ENCODE results near the gene TRPV4. TPM values are rescaled to one million over a fixed set of nuclear protein-coding genes. Genes with fewer than 3 reads are reported as not detected.

Gene TRPV4
- total RNA-seq, 2 experiments from 2014 or later: not detected

- intact Hi-C loops (cut with DNase I, micrococcal nuclease): no loop called here
- Mint-ChIP-seq H3K27me3 (no peaks in the 10 kb centered on the region), H3K36me3 (ENCODE audit: low read depth) (no peaks in the 10 kb centered on the region), H3K4me1 (ENCODE audit: low read depth) (no peaks in the 10 kb centered on the region), H3K4me3 (no peak overlapping the region), H3K9me3 (no peaks in the 10 kb centered on the region), H3K27ac (no peak overlapping the region)
- TF ChIP-seq CTCF (IDR thresholded peaks at IDR 0.05): no peak
- Histone ChIP-seq H3K4me1 (ENCODE audit: insufficient read depth, low read length) (no peaks in the 10 kb centered on the region), H3K9me3 (ENCODE audit: control insufficient read depth in 1 of 2, insufficient read depth in 1 of 2, low read length in 2 of 2) (peaks cover 0 to 12% of the 10 kb centered on the region in 2 experiments), H3K36me3 (ENCODE audit: insufficient read depth, low read length) (no peaks in the 10 kb centered on the region), H3K27me3 (ENCODE audit: control insufficient read depth in 1 of 2, insufficient read depth in 2 of 2, low read length in 2 of 2) (no peaks in the 10 kb centered on the region), H3K27ac (ENCODE audit: low read depth in 1 of 2, low read length in 2 of 2) (no peak overlapping the region), H3K4me3 (ENCODE audit: low read length) (no peak overlapping the region)
- CTCF ChIA-PET: interaction anchor here (1.3 kb wide), 1 partner anchor 9 kb away, joined by 3 read pairs; no protein-coding TSS in a partner anchor
- no peak for ATAC-seq (ENCODE audit: poor library complexity)
- DNase-seq: peak in 1 of 14 experiments; percentile 28
- POLR2A ChIA-PET: no interaction called here
These were observed 66.9 kb downstream of the TRPV4 start for GRCh38 chr12:109766251-109766778.

GRCh38 chr12:109765446-109765810, 67.8 kb downstream of the TRPV4 start:
- no peaks in the 10 kb centered on the region for H3K27me3 ChIP-seq (ENCODE audit: control insufficient read depth in 1 of 2, insufficient read depth in 2 of 2, low read length in 2 of 2)
- no peak overlapping the region for H3K27ac Mint-ChIP-seq
- no peaks in the 10 kb centered on the region for H3K36me3 Mint-ChIP-seq (ENCODE audit: low read depth)
- ChIA-PET CTCF (interaction anchor here (1.1 kb wide), 1 partner anchor 10 kb away, joined by 3 read pairs; no protein-coding TSS in a partner anchor), POLR2A (no interaction called here)
- H3K4me3 ChIP-seq (ENCODE audit: low read length): no peak overlapping the region
- H3K36me3 ChIP-seq (ENCODE audit: insufficient read depth, low read length): no peaks in the 10 kb centered on the region
- H3K4me1 ChIP-seq (ENCODE audit: insufficient read depth, low read length): no peaks in the 10 kb centered on the region
- intact Hi-C loops (cut with DNase I, micrococcal nuclease): no loop called here
- no peak for ATAC-seq (ENCODE audit: poor library complexity)
- peaks cover 0 to 12% of the 10 kb centered on the region in 2 experiments for H3K9me3 ChIP-seq (ENCODE audit: control insufficient read depth in 1 of 2, insufficient read depth in 1 of 2, low read length in 2 of 2)
- H3K27ac ChIP-seq (ENCODE audit: low read depth in 1 of 2, low read length in 2 of 2): no peak overlapping the region
- DNase-seq: no peak
- no peak for TF ChIP-seq CTCF (IDR thresholded peaks at IDR 0.05)
- H3K27me3 Mint-ChIP-seq: no peaks in the 10 kb centered on the region
- no peaks in the 10 kb centered on the region for H3K4me1 Mint-ChIP-seq (ENCODE audit: low read depth)
- H3K9me3 Mint-ChIP-seq: no peaks in the 10 kb centered on the region
- H3K4me3 Mint-ChIP-seq: no peak overlapping the region

- Mint-ChIP-seq H3K4me3 (no peak overlapping the region), H3K9me3 (no peaks in the 10 kb centered on the region), H3K27me3 (no peaks in the 10 kb centered on the region), H3K27ac (no peak overlapping the region), H3K36me3 (ENCODE audit: low read depth) (no peaks in the 10 kb centered on the region), H3K4me1 (ENCODE audit: low read depth) (no peaks in the 10 kb centered on the region)
- ChIA-PET CTCF (interaction anchor here (1.1 kb wide), 1 partner anchor 9 kb away, joined by 3 read pairs; no protein-coding TSS in a partner anchor), POLR2A (no interaction called here)
- TF ChIP-seq CTCF (IDR thresholded peaks at IDR 0.05): no peak
- no peaks in the 10 kb centered on the region for H3K36me3 ChIP-seq (ENCODE audit: insufficient read depth, low read length)
- H3K4me1 ChIP-seq (ENCODE audit: insufficient read depth, low read length): no peaks in the 10 kb centered on the region
- H3K9me3 ChIP-seq (ENCODE audit: control insufficient read depth in 1 of 2, insufficient read depth in 1 of 2, low read length in 2 of 2): peaks cover 0 to 12% of the 10 kb centered on the region in 2 experiments
- H3K4me3 ChIP-seq (ENCODE audit: low read length): no peak overlapping the region
- intact Hi-C loops (cut with DNase I, micrococcal nuclease): no loop called here
- H3K27me3 ChIP-seq (ENCODE audit: control insufficient read depth in 1 of 2, insufficient read depth in 2 of 2, low read length in 2 of 2): no peaks in the 10 kb centered on the region
- ATAC-seq (ENCODE audit: poor library complexity) (no peak), DNase-seq (peak in 1 of 14 experiments; percentile 14)
- H3K27ac ChIP-seq (ENCODE audit: low read depth in 1 of 2, low read length in 2 of 2): no peak overlapping the region
These were observed 68.3 kb downstream of the TRPV4 start for GRCh38 chr12:109764776-109765445.

Measured in CD4-positive, alpha-beta T cell (primary cell).